HCT116 (cell line): Measurements from ENCODE around the gene DLG2. TPM values are rescaled to one million over a fixed set of nuclear protein-coding genes. Genes with fewer than 3 reads are reported as not detected.

Experiments used
- ATAC-seq: fragments of 200-7000 bp; cut with Tn5 transposase; 2 replicates; pipeline ENCODE4 v1.9.1; 2020; ENCODE audit warnings: mild to moderate bottlenecking, moderate library complexity
- BruUV-seq: library from RNA; stranded (reverse); fragments of 400-500 nt; replicated peaks from 2 replicates; lab custom pipeline; 2021; lab: Mats Ljungman, UMichigan
- CTCF ChIA-PET: fragments of 300-600 bp; sonication (Branson Sonifier 250); formaldehyde crosslinking; loops from one replicate; lab custom pipeline; 2021; ENCODE audit warnings: antibody characterized with exemption; lab: Charles Lee
- POLR2A ChIA-PET: fragments of 300-600, 350-600 bp; sonication (Branson Sonifier 250); formaldehyde crosslinking; loops from one replicate; lab custom pipeline; 2021; ENCODE audit warnings: antibody characterized with exemption; lab: Charles Lee
- RAD21 ChIA-PET, 2 experiments: fragments of 300-600 bp; sonication (Branson Sonifier 250); formaldehyde crosslinking; loops; one replicate each; lab custom pipeline; 2023; ENCODE audit warnings: low total read pairs in 2 of 2; ENCODE audit not compliant: uncharacterized antibody in 2 of 2, unreplicated experiment in 2 of 2, low non-redundant PET in 1 of 2; lab: Charles Lee
- DNase-seq: peaks from one replicate; pipeline ENCODE4 v3.0.0-alpha.2; 2010; ENCODE audit warnings: low read depth, low spot score
- H2AFZ ChIP-seq: fragments of 200-600 bp; shearing (Covaris generic), sonication (generic); 2 replicates; pipeline ENCODE4 v1.6.1; 2017; ENCODE audit warnings: low read depth, mixed run types, mixed read lengths, antibody characterized with exemption, low read length; ENCODE audit not compliant: poor library complexity, severe bottlenecking
- H3K27ac ChIP-seq: 2 replicates; pipeline ENCODE4 v1.5.1; 2012; ENCODE audit warnings: low read depth, low read length
- H3K27me3 ChIP-seq: fragments of 200-600 bp; sonication (generic); 2 replicates; pipeline ENCODE4 v1.6.1; 2016; ENCODE audit warnings: mixed run types, low read length, mixed read lengths; ENCODE audit not compliant: insufficient read depth
- H3K36me3 ChIP-seq, 2 experiments: fragments of 200-500 bp in 1 of 2; fragments of 200-600 bp in 1 of 2; sonication (Bioruptor generic) in 1 of 2; sonication (generic) in 1 of 2; 2 replicates each; pipeline versions ENCODE4 v1.5.1 to v1.6.1; 2014 to 2016; ENCODE audit warnings: low read length in 2 of 2, inconsistent platforms in 1 of 2, mixed read lengths in 1 of 2, mixed run types in 1 of 2; ENCODE audit not compliant: insufficient read depth in 2 of 2, control insufficient read depth in 1 of 2
- H3K4me1 ChIP-seq, 2 experiments: fragments of 200-600 bp in 1 of 2; sonication (generic) in 1 of 2; 2 replicates each; pipeline versions ENCODE4 v1.5.1 to v1.6.1; 2012 to 2017; ENCODE audit warnings: low read length in 2 of 2, inconsistent platforms in 1 of 2, mild to moderate bottlenecking in 1 of 2, mixed read lengths in 1 of 2, mixed run types in 1 of 2, moderate library complexity in 1 of 2; ENCODE audit not compliant: insufficient read depth in 2 of 2, control insufficient read depth in 1 of 2
- H3K4me2 ChIP-seq: fragments of 200-600 bp; sonication (generic); 2 replicates; pipeline ENCODE4 v1.6.1; 2017; ENCODE audit warnings: mixed run types, low read length, mixed read lengths
- H3K4me3 ChIP-seq, 2 experiments: fragments of 200-600 bp in 1 of 2; sonication (generic) in 1 of 2; replicated peaks in 1 of 2; 2 replicates each; pipeline ENCODE4 v1.5.1; 2011 to 2016; ENCODE audit warnings: low read length in 2 of 2, control low read depth in 1 of 2, low read depth in 1 of 2, mild to moderate bottlenecking in 1 of 2, mixed read lengths in 1 of 2, mixed run types in 1 of 2
- H3K79me2 ChIP-seq: fragments of 200-600 bp; sonication (generic); 2 replicates; pipeline ENCODE4 v1.6.1; 2017; ENCODE audit warnings: mild to moderate bottlenecking, mixed run types, low read length, moderate library complexity, mixed read lengths; ENCODE audit not compliant: insufficient read depth
- H3K9ac ChIP-seq: fragments of 200-600 bp; sonication (generic); 2 replicates; pipeline ENCODE4 v1.6.1; 2016; ENCODE audit warnings: low read length, mixed read lengths
- H3K9me2 ChIP-seq: fragments of 200-600 bp; sonication (generic), shearing (Covaris generic); 2 replicates; pipeline ENCODE4 v1.6.1; 2017; ENCODE audit warnings: mixed run types, mild to moderate bottlenecking, moderate library complexity; ENCODE audit not compliant: insufficient read depth
- H3K9me3 ChIP-seq, 2 experiments: fragments of 200-500 bp in 1 of 2; fragments of 200-600 bp in 1 of 2; sonication (Bioruptor generic) in 1 of 2; sonication (generic) in 1 of 2; 2 replicates each; pipeline ENCODE4 v1.6.1; 2014 to 2017; ENCODE audit warnings: low read length in 2 of 2, mixed read lengths in 2 of 2, inconsistent platforms in 1 of 2, low read depth in 1 of 2, mild to moderate bottlenecking in 1 of 2, mixed run types in 1 of 2, moderate library complexity in 1 of 2; ENCODE audit not compliant: control insufficient read depth in 1 of 2, insufficient read depth in 1 of 2
- H4K20me1 ChIP-seq: fragments of 200-600 bp; sonication (generic), shearing (Covaris generic); 2 replicates; pipeline ENCODE4 v1.6.1; 2017; ENCODE audit warnings: mixed run types, mild to moderate bottlenecking, moderate library complexity; ENCODE audit not compliant: insufficient read depth
- ATF3 ChIP-seq: IDR thresholded peaks from 2 replicates; pipeline ENCODE4 v1.6.1; 2012
- CBX3 ChIP-seq: IDR thresholded peaks from 2 replicates; pipeline ENCODE4 v1.6.1; 2012; ENCODE audit warnings: low read depth
- EGR1 ChIP-seq: IDR thresholded peaks from 2 replicates; pipeline ENCODE4 v1.6.1; 2012; ENCODE audit warnings: low read depth
- EZH2 ChIP-seq: fragments of 200-600 bp; sonication (generic); IDR thresholded peaks from 2 replicates; pipeline ENCODE4 v1.6.1; 2017; ENCODE audit warnings: antibody characterized with exemption, mixed run types
- FOSL1 ChIP-seq: IDR thresholded peaks from 2 replicates; pipeline ENCODE4 v1.6.1; 2012; ENCODE audit warnings: low read depth
- JUND ChIP-seq: IDR thresholded peaks from 2 replicates; pipeline ENCODE4 v1.6.1; 2012
- POLR2AphosphoS5 ChIP-seq: IDR thresholded peaks from 2 replicates; pipeline ENCODE4 v1.6.1; 2011; ENCODE audit warnings: mild to moderate bottlenecking, low read depth, low read length, moderate library complexity
- RAD21 ChIP-seq: IDR thresholded peaks from 2 replicates; pipeline ENCODE4 v1.6.1; 2012; ENCODE audit warnings: low read depth, mild to moderate bottlenecking
- REST ChIP-seq: IDR thresholded peaks from 2 replicates; pipeline ENCODE4 v1.6.1; 2012; ENCODE audit warnings: low read depth
- SIN3A ChIP-seq: IDR thresholded peaks from 2 replicates; pipeline ENCODE4 v1.6.1; 2012; ENCODE audit warnings: low read depth
- intact Hi-C: fragments of 100-400 bp; cut with micrococcal nuclease; formaldehyde crosslinking; loops from 2 replicates; pipeline ENCODE4 v1.10.0; 2022
- total RNA-seq: library from RNA; stranded (reverse); gene quantifications from one replicate; pipeline ENCODE4 v1.2.1, GENCODE V29; 2021; ENCODE audit not compliant: unreplicated experiment

Gene DLG2
- total RNA-seq, 1 experiment from 2014 or later, result 2.4 TPM

- no peak for TF ChIP-seq REST
These were observed 1304.9 kb downstream of the DLG2 start (continued) for GRCh38 chr11:84322211-84322610.

- H3K4me2 ChIP-seq, result no peak overlapping the region
- H3K9me2 ChIP-seq, result no peaks in the 10 kb centered on the region
- ChIA-PET RAD21 (no interaction called here), CTCF (no interaction called here), POLR2A (no interaction called here)
- no peaks in the 10 kb centered on the region for H3K79me2 ChIP-seq
- H3K36me3 ChIP-seq, result no peaks in the 10 kb centered on the region
- H3K9me3 ChIP-seq, result no peaks in the 10 kb centered on the region
- no TSS peak for BruUV-seq
- H3K9ac ChIP-seq, result no peak overlapping the region
- no peak overlapping the region for H2AFZ ChIP-seq
- H3K27ac ChIP-seq, result no peak overlapping the region
- peaks cover 5% of the 10 kb centered on the region; the same call in 1 of the 2 replicates for H3K27me3 ChIP-seq
- no peak for DNase-seq
- no peaks in the 10 kb centered on the region for H3K4me1 ChIP-seq
- TF ChIP-seq ATF3 (no peak), FOSL1 (no peak), CBX3 (no peak), POLR2AphosphoS5 (no peak), EZH2 (no peak), RAD21 (no peak), SIN3A (no peak), JUND (no peak), EGR1 (no peak)
- TF ChIP-seq, all 23 proteins: peak for 0
- ATAC-seq, result no peak
- no peak overlapping the region for H3K4me3 ChIP-seq
- intact Hi-C loops, result loop anchor here (5.0 kb wide), 1 partner anchor 132 kb away; no protein-coding TSS in a partner anchor
- H4K20me1 ChIP-seq, result no peaks in the 10 kb centered on the region
These were observed 1307.3 kb downstream of the DLG2 start for GRCh38 chr11:84319863-84320262.
